ENCODE results near the gene TINCR. TPM values are rescaled to one million over a fixed set of nuclear protein-coding genes. Genes with fewer than 3 reads are reported as not detected.

The TINCR gene
- polyA plus RNA-seq, 1 of the 3 experiments (the other 2 are of a cell fraction) = 0.02 TPM

- 20% methylated on average over 13 of the region's 14 CpGs for WGBS (ENCODE audit: low lambda C conversion rate)
- Histone ChIP-seq H3K36me3 (replicated peaks in 1 of 2; ENCODE audit: control insufficient read depth in 1 of 2, insufficient read depth in 2 of 2, low read length in 1 of 2) (no peaks in the 10 kb centered on the region), H3K9ac (no peak overlapping the region), H3K4me3 (ENCODE audit: low read depth in 2 of 2, low read length in 1 of 2) (no peak overlapping the region), H3K27me3 (ENCODE audit: insufficient read depth) (peaks cover 28% of the 10 kb centered on the region), H3K9me2 (no peaks in the 10 kb centered on the region), H3K79me2 (ENCODE audit: insufficient read depth) (no peaks in the 10 kb centered on the region), H3K4me1 (ENCODE audit: control insufficient read depth in 1 of 2, insufficient read depth in 2 of 2, low read depth in 1 of 2, low read length in 1 of 2) (no peaks in the 10 kb centered on the region; a peak in 1 of 4 replicates), H3F3A (replicated peaks; ENCODE audit: insufficient read depth) (no peaks in the 10 kb centered on the region), H3K27ac (ENCODE audit: low read depth in 2 of 2, low read length in 1 of 2) (no peak overlapping the region), H3K9me3 (no peaks in the 10 kb centered on the region), H4K20me1 (ENCODE audit: insufficient read depth) (no peaks in the 10 kb centered on the region), H2AFZ (ENCODE audit: low read depth) (no peak overlapping the region), H3K4me2 (no peak overlapping the region; the same call in 1 of the 2 replicates)
- DNase-seq = peak; percentile 60
- TF ChIP-seq TCF12 (IDR thresholded peaks at IDR 0.05) (no peak), TAF1 (IDR thresholded peaks at IDR 0.05; ENCODE audit: borderline replicate concordance, low read depth, low read length) (no peak), RAD21 (IDR thresholded peaks at IDR 0.05; ENCODE audit: low read length) (no peak), CTCF (IDR thresholded peaks at IDR 0.05) (no peak), RFX5 (IDR thresholded peaks at IDR 0.05; ENCODE audit: low read length) (no peak), FOXM1 (IDR thresholded peaks at IDR 0.05; ENCODE audit: low read depth) (no peak), USF1 (IDR thresholded peaks at IDR 0.05; ENCODE audit: borderline replicate concordance, low read depth) (no peak), RXRA (IDR thresholded peaks at IDR 0.05; ENCODE audit: borderline replicate concordance, low read depth) (no peak), GABPA (IDR thresholded peaks at IDR 0.05; ENCODE audit: low read depth) (no peak), MEF2A (IDR thresholded peaks at IDR 0.05; ENCODE audit: borderline replicate concordance, low read depth) (no peak), POLR2AphosphoS5 (IDR thresholded peaks at IDR 0.05; ENCODE audit: low read depth, low read length) (no peak), FOSL2 (IDR thresholded peaks at IDR 0.05; ENCODE audit: borderline replicate concordance, low read depth) (no peak), YY1 (IDR thresholded peaks at IDR 0.05; ENCODE audit: low read depth) (no peak), IRF3 (IDR thresholded peaks at IDR 0.05; ENCODE audit: low read depth, low read length) (no peak), USF2 (IDR thresholded peaks at IDR 0.05; ENCODE audit: borderline replicate concordance, low read depth, low read length) (no peak), FOXJ3 (CRISPR knock-in tag; IDR thresholded peaks at IDR 0.05) (no peak), EZH2phosphoT487 (IDR thresholded peaks at IDR 0.05; ENCODE audit: borderline replicate concordance, low read depth) (no peak), GATA2 (CRISPR knock-in tag; IDR thresholded peaks at IDR 0.05) (no peak), JUND (IDR thresholded peaks at IDR 0.05) (no peak)
- ChIA-PET CTCF (interaction anchor here (0.9 to 1.6 kb wide), 8 partner anchors 10 to 516 kb away, joined by 3 to 8 read pairs (median 4); no protein-coding TSS in a partner anchor), POLR2A (no interaction called here)
Measured at GRCh38 chr19:5563935-5564612, 3.7 kb downstream of the TINCR start.
